ENCODE results near the gene TNFSF13B. TPM values are rescaled to one million over a fixed set of nuclear protein-coding genes. Genes with fewer than 3 reads are reported as not detected.

Gene TNFSF13B
- total RNA-seq, 2 donors from 2014 or later = 0.52 to 10.2 TPM

DNA sequence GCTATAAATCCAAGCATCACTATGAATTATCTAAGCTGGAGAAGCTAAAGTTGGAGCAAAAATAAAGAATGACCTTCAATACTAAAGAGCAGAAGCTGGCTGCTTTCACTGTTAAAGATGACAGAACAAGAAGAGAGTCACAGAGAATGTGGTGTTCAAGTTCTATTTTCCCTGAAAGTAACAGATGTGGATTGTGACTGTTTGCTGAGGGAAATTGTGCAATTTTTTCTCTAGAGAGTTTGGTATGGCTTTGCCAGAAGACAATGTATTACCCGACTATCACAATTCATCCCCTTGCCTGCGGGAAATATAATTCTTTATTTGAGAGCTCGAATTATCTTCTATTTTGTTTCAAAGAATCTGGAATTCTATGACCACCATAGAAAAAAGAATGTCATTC lies 83.1 kb downstream of the TNFSF13B start:
- Histone ChIP-seq H3K9me3 (no peaks in the 10 kb centered on the region), H3K4me3 (no peak overlapping the region), H3K27ac (no peak overlapping the region), H3K27me3 (no peaks in the 10 kb centered on the region), H3K36me3 (replicated peaks in 1 of 2; ENCODE audit: insufficient read depth in 1 of 2, low read depth in 2 of 2) (no peaks in the 10 kb centered on the region), H3K4me1 (no peaks in the 10 kb centered on the region)
- intact Hi-C loops (cut with DNase I) = no loop called here
- DNase-seq (no peak), ATAC-seq (no peak)
- TF ChIP-seq, protein P1, sequence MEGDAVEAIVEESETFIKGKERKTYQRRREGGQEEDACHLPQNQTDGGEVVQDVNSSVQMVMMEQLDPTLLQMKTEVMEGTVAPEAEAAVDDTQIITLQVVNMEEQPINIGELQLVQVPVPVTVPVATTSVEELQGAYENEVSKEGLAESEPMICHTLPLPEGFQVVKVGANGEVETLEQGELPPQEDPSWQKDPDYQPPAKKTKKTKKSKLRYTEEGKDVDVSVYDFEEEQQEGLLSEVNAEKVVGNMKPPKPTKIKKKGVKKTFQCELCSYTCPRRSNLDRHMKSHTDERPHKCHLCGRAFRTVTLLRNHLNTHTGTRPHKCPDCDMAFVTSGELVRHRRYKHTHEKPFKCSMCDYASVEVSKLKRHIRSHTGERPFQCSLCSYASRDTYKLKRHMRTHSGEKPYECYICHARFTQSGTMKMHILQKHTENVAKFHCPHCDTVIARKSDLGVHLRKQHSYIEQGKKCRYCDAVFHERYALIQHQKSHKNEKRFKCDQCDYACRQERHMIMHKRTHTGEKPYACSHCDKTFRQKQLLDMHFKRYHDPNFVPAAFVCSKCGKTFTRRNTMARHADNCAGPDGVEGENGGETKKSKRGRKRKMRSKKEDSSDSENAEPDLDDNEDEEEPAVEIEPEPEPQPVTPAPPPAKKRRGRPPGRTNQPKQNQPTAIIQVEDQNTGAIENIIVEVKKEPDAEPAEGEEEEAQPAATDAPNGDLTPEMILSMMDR (IDR thresholded peaks at IDR 0.05) = no peak
- no peak for TF ChIP-seq POLR2A (IDR thresholded peaks at IDR 0.05)
- 23 to 48% methylated on average over 3 of the region's 3 CpGs for WGBS, 2 donors

DNA sequence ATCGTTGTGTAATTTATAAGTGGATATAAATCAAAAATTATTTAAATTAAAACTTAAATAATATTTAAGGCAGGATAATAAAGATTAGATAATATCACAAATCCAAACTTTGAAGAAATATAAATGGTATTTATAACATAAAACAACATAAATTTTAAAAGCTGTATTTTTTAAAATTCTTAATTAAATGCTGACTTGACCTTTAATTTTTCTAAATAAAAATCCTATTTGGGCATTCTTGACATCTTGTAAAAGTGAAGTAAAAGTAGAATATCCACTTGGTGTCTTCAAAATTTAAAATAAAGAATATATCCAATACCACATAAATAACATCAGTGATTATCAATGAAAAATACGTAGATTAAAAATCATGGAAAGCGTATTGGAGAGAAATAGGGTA lies 87.7 kb downstream of the TNFSF13B start:
- no peak for TF ChIP-seq POLR2A (IDR thresholded peaks at IDR 0.05)
- TF ChIP-seq, protein P1 (IDR thresholded peaks at IDR 0.05) = no peak
- H3K27ac ChIP-seq = no peak overlapping the region
- no peaks in the 10 kb centered on the region for H3K36me3 ChIP-seq (replicated peaks in 1 of 2; ENCODE audit: insufficient read depth in 1 of 2, low read depth in 2 of 2)
- 75 to 81% methylated on average over 3 of the region's 3 CpGs for WGBS, 2 donors
- H3K4me3 ChIP-seq = no peak overlapping the region
- intact Hi-C loops (cut with DNase I) = no loop called here
- DNase-seq = no peak
- H3K27me3 ChIP-seq = no peaks in the 10 kb centered on the region
- no peak for ATAC-seq
- H3K4me1 ChIP-seq = no peaks in the 10 kb centered on the region
- H3K9me3 ChIP-seq = no peaks in the 10 kb centered on the region

Small RNA genes lying within 50 kb of the gene (small RNA-seq; reads per million reads assigned to genes)
- not detected for gene RNA5SP39

Other genes with a start within 250 kb of the TNFSF13B start
- gene LIG4, start 54.2 kb upstream of the TNFSF13B start, total RNA-seq = 1 to 10 TPM; 5.9 to 7.5 TPM
- gene ABHD13, start 51.3 kb upstream of the TNFSF13B start, total RNA-seq = 10 to 100 TPM in 1 of 2 donors, 1 to 10 TPM in 1; 5.6 to 10.9 TPM

Measured in body of pancreas (tissue), 4 donors.